Skin of body (tissue), 2 donors: ENCODE measurements around the gene HIBADH. TPM values are rescaled to one million over a fixed set of nuclear protein-coding genes. Genes with fewer than 3 reads are reported as not detected.
"Not testable (repeated sequence)": the region's sequence is repeated elsewhere in the genome, so short reads cannot be mapped to it uniquely, and the experiment has no call there.

ENCODE experiments used
- DNase-seq: peaks from one replicate; lab custom pipeline; 2025; lab: John Stamatoyannopoulos, UW
- total RNA-seq: library from RNA; depleted of rRNA; stranded (reverse); fragments of >200 nt; gene quantifications from one replicate; pipeline ENCODE4 v1.2.3, GENCODE V29; 2014

Gene HIBADH
- total RNA-seq, 1 donor from 2014 or later = 36.1 TPM

GRCh38 chr7:27602766-27603165, 59.9 kb downstream of the HIBADH start:
- DNase-seq = no peak

- DNase-seq = no peak
These were observed 61.5 kb downstream of the HIBADH start for GRCh38 chr7:27601217-27601616.

- no peak for DNase-seq
These were observed 62.4 kb downstream of the HIBADH start for GRCh38 chr7:27600247-27600646.

GRCh38 chr7:27595009-27595408, 67.7 kb downstream of the HIBADH start:
- no peak for DNase-seq

GRCh38 chr7:27593226-27593625, 69.5 kb downstream of the HIBADH start:
- DNase-seq = no peak

GRCh38 chr7:27590416-27590815, 72.3 kb downstream of the HIBADH start:
- no peak for DNase-seq

- no peak for DNase-seq
These were observed 75.3 kb downstream of the HIBADH start for GRCh38 chr7:27587429-27587828.

GRCh38 chr7:27586825-27587224, 75.9 kb downstream of the HIBADH start:
- no peak for DNase-seq

- no peak for DNase-seq
These were observed 76.8 kb downstream of the HIBADH start for GRCh38 chr7:27585781-27586447.

GRCh38 chr7:27581906-27582305, 80.8 kb downstream of the HIBADH start:
- DNase-seq = no peak

GRCh38 chr7:27581119-27581518, 81.6 kb downstream of the HIBADH start:
- no peak for DNase-seq

- DNase-seq = no peak
These were observed 83.1 kb downstream of the HIBADH start for GRCh38 chr7:27579565-27579964.

- not testable (repeated sequence) for DNase-seq
These were observed 84.5 kb downstream of the HIBADH start for GRCh38 chr7:27578169-27578568.

GRCh38 chr7:27576360-27576944, 86.2 kb downstream of the HIBADH start:
- DNase-seq = peak; percentile 65

GRCh38 chr7:27575613-27576012, 87.1 kb downstream of the HIBADH start:
- peak; percentile 41 for DNase-seq

- DNase-seq = no peak
These were observed 93.6 kb downstream of the HIBADH start for GRCh38 chr7:27569106-27569505.

- no peak for DNase-seq
These were observed 95.4 kb downstream of the HIBADH start for GRCh38 chr7:27567266-27567665.

GRCh38 chr7:27564881-27565482, 97.7 kb downstream of the HIBADH start:
- DNase-seq = no peak

GRCh38 chr7:27560706-27561235, 101.9 kb downstream of the HIBADH start:
- no peak for DNase-seq

- DNase-seq = no peak
These were observed 107.0 kb downstream of the HIBADH start for GRCh38 chr7:27555670-27556069.

- no peak for DNase-seq
These were observed 107.9 kb downstream of the HIBADH start for GRCh38 chr7:27554826-27555225.

GRCh38 chr7:27553273-27553672, 109.4 kb downstream of the HIBADH start:
- no peak for DNase-seq
